A549 (cell line): ENCODE results near the gene CRK. TPM values are rescaled to one million over a fixed set of nuclear protein-coding genes. Genes with fewer than 3 reads are reported as not detected.

ENCODE experiments used
- ATAC-seq, 2 experiments: fragments of 200-7000 bp in 1 of 2; fragments of >200 bp in 1 of 2; cut with Nextera tagmentation in 1 of 2; cut with Tn5 transposase in 1 of 2; 3 replicates each; pipeline versions ENCODE4 v1.8.0 to v1.9.1; 2018 to 2020; ENCODE audit warnings: mild to moderate bottlenecking in 1 of 2, moderate library complexity in 1 of 2
- CTCF ChIA-PET: fragments of 300-600 bp; sonication (Branson Sonifier 250); formaldehyde crosslinking; extraction: SDS; loops from one replicate; lab custom pipeline; 2021; ENCODE audit warnings: antibody characterized with exemption, inconsistent platforms; lab: Yijun Ruan, JAX
- POLR2A ChIA-PET: fragments of 350-600 bp; formaldehyde crosslinking; extraction: SDS; loops from one replicate; lab custom pipeline; 2021; ENCODE audit warnings: antibody characterized with exemption, inconsistent platforms; lab: Yijun Ruan, JAX
- DNase-seq, 2 experiments: peaks; one replicate each; pipeline versions ENCODE4 v3.0.0 to v3.0.0-alpha.2; 2011 to 2016; ENCODE audit warnings: low read depth in 1 of 2, low spot score in 1 of 2
- FAIRE-seq: peaks from 2 replicates; lab custom pipeline; 2011; peaks lifted over from hg19 to GRCh38; lab: Jason Lieb, UNC
- H3K27ac ChIP-seq, 2 experiments: fragments of >200 bp; sonication (Bioruptor Twin); formaldehyde crosslinking; 3 replicates each; pipeline ENCODE4 v1.5.1; 2016 to 2017
- H3K4me1 ChIP-seq: fragments of >200 bp; sonication (Bioruptor Twin); formaldehyde crosslinking; 3 replicates; pipeline ENCODE4 v1.6.1; 2016
- H3K4me2 ChIP-seq: fragments of >200 bp; sonication (Bioruptor Twin); formaldehyde crosslinking; 3 replicates; pipeline ENCODE4 v1.6.1; 2016
- H3K4me3 ChIP-seq: fragments of >200 bp; sonication (Bioruptor Twin); formaldehyde crosslinking; 3 replicates; pipeline ENCODE4 v1.5.1; 2016
- H3K9me3 ChIP-seq: fragments of >200 bp; sonication (Bioruptor Twin); formaldehyde crosslinking; 3 replicates; pipeline ENCODE4 v1.6.1; 2016
- BHLHE40 ChIP-seq: IDR thresholded peaks from 2 replicates; pipeline ENCODE4 v1.6.1; 2012; ENCODE audit warnings: low read depth, low read length, inconsistent platforms
- CBX2 ChIP-seq: fragments of 200-600 bp; sonication (generic); IDR thresholded peaks from 2 replicates; pipeline ENCODE4 v1.6.1; 2016; ENCODE audit warnings: low read depth, mild to moderate bottlenecking, borderline replicate concordance
- CHD4 ChIP-seq: fragments of 200-600 bp; sonication (generic); IDR thresholded peaks from 2 replicates; pipeline ENCODE4 v1.6.1; 2016; ENCODE audit warnings: antibody characterized with exemption, mild to moderate bottlenecking, borderline replicate concordance
- CTCF ChIP-seq: fragments of >200 bp; sonication (Bioruptor Twin); formaldehyde crosslinking; IDR thresholded peaks from 3 replicates; pipeline ENCODE4 v1.5.1; 2016
- EHF ChIP-seq: fragments of 250-450 bp; sonication (Bioruptor Pico); IDR thresholded peaks from 2 replicates; pipeline ENCODE4 v1.5.0; 2020; ENCODE audit warnings: mild to moderate bottlenecking
- ELK1 ChIP-seq: fragments of 150-350 bp; IDR thresholded peaks from 2 replicates; pipeline ENCODE4 v1.6.1; 2014; ENCODE audit warnings: low read depth, mild to moderate bottlenecking, low read length
- FOSB ChIP-seq: fragments of 250-450 bp; sonication (Bioruptor Pico); IDR thresholded peaks from 2 replicates; pipeline ENCODE4 v1.5.0; 2020; ENCODE audit warnings: mild to moderate bottlenecking, moderate library complexity
- FOXS1 ChIP-seq: fragments of 250-450 bp; sonication (Bioruptor Pico); IDR thresholded peaks from 2 replicates; pipeline ENCODE4 v1.5.0; 2020; ENCODE audit warnings: mild to moderate bottlenecking, moderate library complexity
- HES2 ChIP-seq: fragments of >200 bp; sonication (Bioruptor Twin); formaldehyde crosslinking; IDR thresholded peaks from 2 replicates; pipeline ENCODE4 v1.6.1; 2016
- HEYL ChIP-seq: fragments of 250-450 bp; sonication (Bioruptor Pico); IDR thresholded peaks from 2 replicates; pipeline ENCODE4 v1.8.0; 2021; ENCODE audit warnings: mild to moderate bottlenecking, moderate library complexity
- HOXA7 ChIP-seq: fragments of 250-450 bp; sonication (Bioruptor Pico); IDR thresholded peaks from 2 replicates; pipeline ENCODE4 v1.5.0; 2020; ENCODE audit warnings: mild to moderate bottlenecking, moderate library complexity
- HOXB13 ChIP-seq: fragments of 250-450 bp; sonication (Bioruptor Pico); IDR thresholded peaks from 2 replicates; pipeline ENCODE4 v1.5.0; 2020; ENCODE audit warnings: low read depth, mild to moderate bottlenecking, moderate library complexity
- KDM1A ChIP-seq: fragments of 200-600 bp; sonication (generic); IDR thresholded peaks from 2 replicates; pipeline ENCODE4 v1.6.1; 2016; ENCODE audit warnings: low read depth, mild to moderate bottlenecking
- PHF8 ChIP-seq: fragments of 200-600 bp; sonication (generic); IDR thresholded peaks from 2 replicates; pipeline ENCODE4 v1.6.1; 2016; ENCODE audit warnings: low read depth, mild to moderate bottlenecking, antibody characterized with exemption, moderate library complexity, borderline replicate concordance
- POLR2A ChIP-seq: IDR thresholded peaks from 2 replicates; pipeline ENCODE4 v1.6.1; 2012; ENCODE audit warnings: mild to moderate bottlenecking, low read length
- POLR2AphosphoS2 ChIP-seq: conservative IDR thresholded peaks from 2 replicates; pipeline ENCODE4 v1.6.1; 2012; ENCODE audit warnings: low read length, improper control_type of control experiment, inconsistent platforms
- REST ChIP-seq: fragments of 200-600 bp; sonication (generic); IDR thresholded peaks from 2 replicates; pipeline ENCODE4 v1.6.1; 2016; ENCODE audit warnings: antibody characterized with exemption, mild to moderate bottlenecking, moderate library complexity
- RFX5 ChIP-seq: fragments of 450-650 bp; IDR thresholded peaks from 2 replicates; pipeline ENCODE4 v1.7.1; 2014; ENCODE audit warnings: antibody characterized with exemption, mild to moderate bottlenecking, moderate library complexity
- TFCP2L1 ChIP-seq: fragments of 250-450 bp; sonication (Bioruptor Pico); IDR thresholded peaks from 2 replicates; pipeline ENCODE4 v1.5.0; 2021; ENCODE audit warnings: mild to moderate bottlenecking
- ZC3H11A ChIP-seq: fragments of 450-650 bp; IDR thresholded peaks from 2 replicates; pipeline ENCODE4 v1.6.1; 2014; ENCODE audit warnings: antibody characterized with exemption, mild to moderate bottlenecking
- ZNF302 ChIP-seq: fragments of 250-450 bp; sonication (Bioruptor Pico); IDR thresholded peaks from 2 replicates; pipeline ENCODE4 v1.9.0; 2021; ENCODE audit warnings: inconsistent platforms, mild to moderate bottlenecking, moderate library complexity
- WGBS: methylation state at CpG from one replicate; pipeline ENCODE4 v1.1.6; 2017; ENCODE audit errors: missing lambda C conversion rate; 5-methylcytosine and 5-hydroxymethylcytosine counted together
- polyA plus RNA-seq, 4 experiments: library from polyadenylated mRNA; depleted of rRNA in 3 of 4; stranded (reverse); fragments of >200 nt; fragmentation: RNase III in 1 of 4; extraction: RNeasy Plus Mini Kit Qiagen cat#74134 plus additional on column Dnase treatment in 1 of 4; gene quantifications; 2 replicates in 3 of 4; 3 replicates in 1 of 4; pipeline ENCODE4 v1.2.3, GENCODE V29; 2011 to 2017

The CRK gene
- polyA plus RNA-seq, 2 of the 4 experiments (the other 2 are of a cell fraction) = 76.5 to 124 TPM

GRCh38 chr17:1442187-1442586 lies 13.8 kb downstream of the CRK start:
- ATAC-seq = no peak
- no peak for FAIRE-seq
- no peak for DNase-seq
- no peak overlapping the region for H3K4me3 ChIP-seq
- TF ChIP-seq HOXA7 (CRISPR knock-in tag) (no peak), EHF (CRISPR knock-in tag) (no peak), CBX2 (no peak), ZC3H11A (no peak), TFCP2L1 (CRISPR knock-in tag) (no peak), ZNF302 (no peak), KDM1A (no peak), BHLHE40 (no peak), REST (no peak), FOSB (CRISPR knock-in tag) (no peak), HEYL (no peak), ELK1 (no peak), FOXS1 (CRISPR knock-in tag) (no peak), POLR2AphosphoS2 (no peak), POLR2A (no peak), RFX5 (no peak), CTCF (no peak), HES2 (no peak), HOXB13 (CRISPR knock-in tag) (no peak), CHD4 (no peak)
- TF ChIP-seq, all 56 proteins: peak for 0
- peaks cover 15% of the 10 kb centered on the region for H3K4me1 ChIP-seq
- over 99% methylated on average over 4 of the region's 4 CpGs for WGBS
- ChIA-PET CTCF (interaction anchor here (0.8 to 1.5 kb wide), 3 partner anchors 8 to 77 kb away, joined by 3 to 4 read pairs (median 3); no protein-coding TSS in a partner anchor), POLR2A (no interaction called here)
- no peak overlapping the region for H3K4me2 ChIP-seq
- no peaks in the 10 kb centered on the region for H3K9me3 ChIP-seq
- no peak overlapping the region for H3K27ac ChIP-seq

GRCh38 chr17:1440921-1441320 lies 15.1 kb downstream of the CRK start:
- Histone ChIP-seq H3K9me3 (no peaks in the 10 kb centered on the region), H3K4me3 (no peak overlapping the region), H3K4me1 (peaks cover 15% of the 10 kb centered on the region), H3K27ac (no peak overlapping the region), H3K4me2 (no peak overlapping the region)
- POLR2A ChIA-PET = interaction anchor here (1.1 kb wide), 1 partner anchor 47 kb away, joined by 3 read pairs; no protein-coding TSS in a partner anchor
- ATAC-seq (no peak), FAIRE-seq (no peak), DNase-seq (no peak)
- 93% methylated on average over 8 of the region's 8 CpGs for WGBS
- TF ChIP-seq PHF8 (no peak), POLR2AphosphoS2 (peak; percentile 57; the same call in 1 of the 2 replicates)
- CTCF ChIA-PET = interaction anchor here (0.7 to 1.5 kb wide), 3 partner anchors 12 to 75 kb away, joined by 3 to 4 read pairs (median 4); no protein-coding TSS in a partner anchor
